Heart left ventricle (tissue), 13 donors: ENCODE data around the gene ARAP1.

Experiments
- POLR2A ChIP-seq, 2 donors: fragments of 450-650 bp; IDR thresholded peaks; one replicate each; pipeline ENCODE4 v1.6.1; 2017; ENCODE audit warnings: antibody characterized with exemption in 2 of 2, mild to moderate bottlenecking in 2 of 2, moderate library complexity in 2 of 2
- TF ChIP-seq, protein P1 (sequence below), 12 donors: fragments of 200-600 bp; sonication (generic) in 4 of 12; IDR thresholded peaks; one replicate each; pipeline versions ENCODE4 v1.5.0 to v1.8.0; 2018 to 2022; ENCODE audit warnings: antibody characterized with exemption in 12 of 12, mild to moderate bottlenecking in 5 of 12
- donor health status: ischemic (EF 13 %, LVEDD 7.1; RV severe dilation, severe dysfunction).
- donor health status: DM: no; HTN: yes; CAD: no.
- donor health status: DM: no; HTN: no; CAD: no.
- donor health status: ischemic (EF 25% LVEDD 6.9; RV normal size, moderate dysfunction).
- donor health status: ischemic (EF 25% LVEDD 5.7; RV mildly dilated, moderate dysfunction).
- donor health status: ischemic (EF 35%, LVEDD 5.7; RV mildly dilated, moderate dysfunction).
- donor health status: nonischemic (EF 11% LVEDD 7.7; RV severe dilation, severe dysfunction).
- donor health status: DM: yes; HTN: yes; CAD: no.
- donor health status: PGD.
- donor health status: ischemic (EF 29% LVEDD 5.4; RV normal size, mild dysfunction).
- donor health status: nonischemic (EF 23%, LVEDD 6.1; RV moderate dilation, normal function).

- TF ChIP-seq, protein P1, sequence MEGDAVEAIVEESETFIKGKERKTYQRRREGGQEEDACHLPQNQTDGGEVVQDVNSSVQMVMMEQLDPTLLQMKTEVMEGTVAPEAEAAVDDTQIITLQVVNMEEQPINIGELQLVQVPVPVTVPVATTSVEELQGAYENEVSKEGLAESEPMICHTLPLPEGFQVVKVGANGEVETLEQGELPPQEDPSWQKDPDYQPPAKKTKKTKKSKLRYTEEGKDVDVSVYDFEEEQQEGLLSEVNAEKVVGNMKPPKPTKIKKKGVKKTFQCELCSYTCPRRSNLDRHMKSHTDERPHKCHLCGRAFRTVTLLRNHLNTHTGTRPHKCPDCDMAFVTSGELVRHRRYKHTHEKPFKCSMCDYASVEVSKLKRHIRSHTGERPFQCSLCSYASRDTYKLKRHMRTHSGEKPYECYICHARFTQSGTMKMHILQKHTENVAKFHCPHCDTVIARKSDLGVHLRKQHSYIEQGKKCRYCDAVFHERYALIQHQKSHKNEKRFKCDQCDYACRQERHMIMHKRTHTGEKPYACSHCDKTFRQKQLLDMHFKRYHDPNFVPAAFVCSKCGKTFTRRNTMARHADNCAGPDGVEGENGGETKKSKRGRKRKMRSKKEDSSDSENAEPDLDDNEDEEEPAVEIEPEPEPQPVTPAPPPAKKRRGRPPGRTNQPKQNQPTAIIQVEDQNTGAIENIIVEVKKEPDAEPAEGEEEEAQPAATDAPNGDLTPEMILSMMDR (IDR thresholded peaks at IDR 0.05) = no peak
- TF ChIP-seq POLR2A (IDR thresholded peaks at IDR 0.05) = no peak
These were observed 12.3 kb upstream of the ARAP1 start for GRCh38 chr11:72764503-72764902.
